ENCODE data around the gene CHAF1A. TPM values are rescaled to one million over a fixed set of nuclear protein-coding genes. Genes with fewer than 3 reads are reported as not detected.

Gene CHAF1A
- total and polyA plus RNA-seq, 10 donors = 3.8 to 17.9 (median 10.0) TPM

- WGBS, 5 donors = 66 to 78% (median 66%) methylated on average over 13 of the region's 13 CpGs
- peak in 1 of 3 donors; percentile 41 for TF ChIP-seq POLR2AphosphoS5 (IDR thresholded peaks at IDR 0.05)
- TF ChIP-seq, protein P1, sequence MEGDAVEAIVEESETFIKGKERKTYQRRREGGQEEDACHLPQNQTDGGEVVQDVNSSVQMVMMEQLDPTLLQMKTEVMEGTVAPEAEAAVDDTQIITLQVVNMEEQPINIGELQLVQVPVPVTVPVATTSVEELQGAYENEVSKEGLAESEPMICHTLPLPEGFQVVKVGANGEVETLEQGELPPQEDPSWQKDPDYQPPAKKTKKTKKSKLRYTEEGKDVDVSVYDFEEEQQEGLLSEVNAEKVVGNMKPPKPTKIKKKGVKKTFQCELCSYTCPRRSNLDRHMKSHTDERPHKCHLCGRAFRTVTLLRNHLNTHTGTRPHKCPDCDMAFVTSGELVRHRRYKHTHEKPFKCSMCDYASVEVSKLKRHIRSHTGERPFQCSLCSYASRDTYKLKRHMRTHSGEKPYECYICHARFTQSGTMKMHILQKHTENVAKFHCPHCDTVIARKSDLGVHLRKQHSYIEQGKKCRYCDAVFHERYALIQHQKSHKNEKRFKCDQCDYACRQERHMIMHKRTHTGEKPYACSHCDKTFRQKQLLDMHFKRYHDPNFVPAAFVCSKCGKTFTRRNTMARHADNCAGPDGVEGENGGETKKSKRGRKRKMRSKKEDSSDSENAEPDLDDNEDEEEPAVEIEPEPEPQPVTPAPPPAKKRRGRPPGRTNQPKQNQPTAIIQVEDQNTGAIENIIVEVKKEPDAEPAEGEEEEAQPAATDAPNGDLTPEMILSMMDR (IDR thresholded peaks at IDR 0.05 in 8 of 11, conservative IDR thresholded peaks at IDR 0.05 in 3 of 11) = peak in 2 of 11 experiments; percentile 11 to 14
- TF ChIP-seq POLR2A (IDR thresholded peaks at IDR 0.05) = no peak
- no peaks in the 10 kb centered on the region for H3K27me3 ChIP-seq (replicated peaks in 1 of 7)
- no peak overlapping the region for H3K4me3 ChIP-seq
- peaks cover 46 to 98% (median 80%) of the 10 kb centered on the region in 6 donors for H3K4me1 ChIP-seq
- H3K9me3 ChIP-seq = no peaks in the 10 kb centered on the region
- H3K36me3 ChIP-seq = peaks cover 0 to 73% (median 16%) of the 10 kb centered on the region in 6 donors
- peak overlapping the region in 6 of 8 donors; percentile 22 to 89 (median 52) for H3K27ac ChIP-seq
- intact Hi-C loops (cut with DNase I; ENCODE audit: low total_unique reads) = no loop called here
- no peak for DNase-seq
Observed at GRCh38 chr19:4386041-4386782, 16.2 kb upstream of the CHAF1A start.

DNA sequence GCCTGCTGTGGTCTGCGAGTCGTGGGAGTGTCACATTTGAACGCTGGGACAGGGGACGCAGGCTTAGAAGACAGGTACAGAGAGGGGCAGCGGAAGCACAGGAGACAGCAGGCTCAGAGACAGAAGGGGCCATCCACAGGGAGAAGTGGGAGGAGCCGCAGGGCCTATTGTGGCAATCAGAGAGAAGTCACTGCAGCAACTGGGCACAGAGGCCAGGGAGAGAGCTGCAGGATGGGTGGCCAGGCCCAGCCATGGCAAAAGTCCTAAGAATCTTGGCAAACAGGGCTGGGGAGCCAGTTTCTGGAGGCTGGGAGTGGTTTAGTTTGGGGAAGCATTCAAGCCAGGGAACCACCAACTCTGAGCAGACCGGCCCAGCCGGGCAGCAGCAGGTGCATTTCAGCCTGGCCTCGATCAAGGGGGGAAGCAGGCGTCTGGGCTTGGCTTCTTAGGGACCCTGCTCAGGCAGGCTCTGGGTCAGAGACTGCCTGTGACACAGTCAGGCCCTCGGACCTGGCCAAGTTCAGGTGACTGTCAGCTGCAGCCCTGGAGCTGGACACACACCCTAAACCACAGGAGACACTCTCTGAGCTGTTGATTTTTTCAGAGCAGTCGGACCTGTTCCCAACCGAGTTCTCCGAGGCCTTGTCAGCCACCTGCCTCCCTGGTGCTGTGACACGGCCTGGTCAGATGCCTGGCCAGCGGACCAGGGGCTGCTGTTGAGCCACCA lies 13.9 kb upstream of the CHAF1A start:
- no peak for DNase-seq
- Histone ChIP-seq H3K9me3 (no peaks in the 10 kb centered on the region), H3K27ac (peak overlapping the region; percentile 13 to 89 (median 82)), H3K4me1 (peaks cover 62 to 100% (median 92%) of the 10 kb centered on the region in 6 donors), H3K27me3 (replicated peaks in 1 of 7) (no peaks in the 10 kb centered on the region), H3K4me3 (peak overlapping the region in 1 of 8 donors; percentile 4), H3K36me3 (peaks cover 0 to 72% (median 16%) of the 10 kb centered on the region in 6 donors)
- intact Hi-C loops (cut with DNase I; ENCODE audit: low total_unique reads) = no loop called here
- TF ChIP-seq POLR2AphosphoS5 (IDR thresholded peaks at IDR 0.05) = peak in 2 of 3 donors; percentile 9 to 17
- TF ChIP-seq, protein P1 (IDR thresholded peaks at IDR 0.05 in 8 of 11, conservative IDR thresholded peaks at IDR 0.05 in 3 of 11) = no peak
- WGBS, 5 donors = 74 to 81% (median 77%) methylated on average over 13 to 16 of the region's 16 CpGs

DNA sequence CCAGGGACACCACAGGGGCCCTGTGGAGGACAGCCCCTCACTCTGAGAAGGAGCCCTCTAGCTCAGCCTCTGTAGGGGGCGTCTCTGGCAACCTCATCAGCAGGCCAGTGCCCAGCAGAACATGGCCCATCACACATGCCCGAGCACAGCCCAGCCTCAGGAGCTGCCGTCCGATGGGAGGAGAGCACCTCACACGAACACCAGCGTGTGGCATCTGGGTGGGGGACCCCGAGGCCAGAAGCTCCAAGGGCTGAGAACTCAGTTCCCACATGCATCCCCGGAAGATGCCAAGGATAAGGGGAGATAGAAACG lies 13.4 kb upstream of the CHAF1A start:
- no peaks in the 10 kb centered on the region for H3K27me3 ChIP-seq (replicated peaks in 1 of 7)
- peaks cover 0 to 66% (median 15%) of the 10 kb centered on the region in 6 donors for H3K36me3 ChIP-seq
- peak overlapping the region in 1 of 8 donors; percentile 4 for H3K4me3 ChIP-seq
- no peaks in the 10 kb centered on the region for H3K9me3 ChIP-seq
- intact Hi-C loops (cut with DNase I; ENCODE audit: low total_unique reads) = no loop called here
- H3K27ac ChIP-seq = peak overlapping the region; percentile 13 to 89 (median 82)
- 69 to 97% (median 70%) methylated on average over 9 of the region's 9 CpGs for WGBS, 5 donors
- TF ChIP-seq, protein P1 (IDR thresholded peaks at IDR 0.05 in 8 of 11, conservative IDR thresholded peaks at IDR 0.05 in 3 of 11) = no peak
- TF ChIP-seq POLR2A (IDR thresholded peaks at IDR 0.05) (no peak), POLR2AphosphoS5 (IDR thresholded peaks at IDR 0.05) (no peak)
- no peak for DNase-seq
- H3K4me1 ChIP-seq = peaks cover 62 to 100% (median 94%) of the 10 kb centered on the region in 6 donors

GRCh38 chr19:4389511-4390016 lies 12.9 kb upstream of the CHAF1A start:
- Histone ChIP-seq H3K9me3 (no peaks in the 10 kb centered on the region), H3K27ac (peak overlapping the region; percentile 49 to 89 (median 82)), H3K4me1 (peaks cover 63 to 100% (median 97%) of the 10 kb centered on the region in 6 donors), H3K4me3 (peak overlapping the region in 1 of 8 donors; percentile 33), H3K27me3 (replicated peaks in 1 of 7) (no peaks in the 10 kb centered on the region), H3K36me3 (peaks cover 0 to 65% (median 13%) of the 10 kb centered on the region in 6 donors)
- intact Hi-C loops (cut with DNase I; ENCODE audit: low total_unique reads) = no loop called here
- WGBS, 5 donors = 51 to 73% (median 69%) methylated on average over 7 to 17 of the region's 17 CpGs
- no peak for TF ChIP-seq POLR2AphosphoS5 (IDR thresholded peaks at IDR 0.05)
- TF ChIP-seq, protein P1 (IDR thresholded peaks at IDR 0.05 in 8 of 11, conservative IDR thresholded peaks at IDR 0.05 in 3 of 11) = no peak
- no peak for TF ChIP-seq POLR2A (IDR thresholded peaks at IDR 0.05)
- DNase-seq = peak; percentile 78
